SU-DHL-6 (cell line): ENCODE results near the gene HEMK1.

Experiments used
- CTCF ChIP-seq: fragments of 200-600 bp; sonication (generic); IDR thresholded peaks from one replicate; pipeline ENCODE4 v1.5.1; 2017; ENCODE audit warnings: antibody characterized with exemption, mild to moderate bottlenecking, low read length, moderate library complexity; ENCODE audit not compliant: insufficient read depth, poor library complexity, severe bottlenecking
- EZH2phosphoT487 ChIP-seq: fragments of 200-600 bp; sonication (generic), shearing (Covaris generic); conservative IDR thresholded peaks from 2 replicates; pipeline ENCODE4 v1.6.1; 2018; ENCODE audit warnings: mild to moderate bottlenecking, antibody characterized with exemption, low read length, moderate library complexity, mixed read lengths

GRCh38 chr3:50642382-50642781 is 73.1 kb downstream of the HEMK1 start:
- TF ChIP-seq CTCF (no peak), EZH2phosphoT487 (no peak)
